Fibroblast of skin of scalp (primary cell): Measurements from ENCODE around the gene PPIA.
A peak's percentile ranks its signal among the peaks of the same experiment; 100 is the strongest.
"Not testable (repeated sequence)": the region's sequence is repeated elsewhere in the genome, so short reads cannot be mapped to it uniquely, and the experiment has no call there.

Source experiments
- DNase-seq: peaks from one replicate; pipeline ENCODE4 v3.0.0-alpha.2; 2013

The PPIA gene

GRCh38 chr7:44838751-44839150 is 42.3 kb downstream of the PPIA start:
- DNase-seq = no peak

DNA sequence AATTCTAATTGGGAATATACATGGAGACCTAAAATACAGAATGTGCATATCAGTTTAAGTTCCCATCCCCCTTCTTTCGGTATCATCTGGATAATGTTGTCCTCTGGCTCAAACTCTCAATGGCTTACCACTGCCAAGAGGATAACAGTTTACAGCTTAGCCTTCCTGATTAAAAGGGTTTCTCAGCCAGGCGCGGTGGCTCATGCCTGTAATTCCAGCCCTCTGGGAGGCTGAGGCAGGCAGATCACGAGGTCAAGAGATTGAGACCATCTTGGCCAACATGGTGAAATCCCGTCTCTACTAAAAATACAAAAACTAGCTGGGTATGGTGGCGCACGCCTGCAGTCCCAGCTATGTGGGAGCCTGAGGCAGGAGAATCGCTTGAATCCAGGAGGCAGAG is 46.2 kb downstream of the PPIA start:
- DNase-seq = not testable (repeated sequence)

GRCh38 chr7:44843440-44843839 is 47.0 kb downstream of the PPIA start:
- DNase-seq = not testable (repeated sequence)

GRCh38 chr7:44845451-44845850 is 49.0 kb downstream of the PPIA start:
- DNase-seq = no peak

DNA sequence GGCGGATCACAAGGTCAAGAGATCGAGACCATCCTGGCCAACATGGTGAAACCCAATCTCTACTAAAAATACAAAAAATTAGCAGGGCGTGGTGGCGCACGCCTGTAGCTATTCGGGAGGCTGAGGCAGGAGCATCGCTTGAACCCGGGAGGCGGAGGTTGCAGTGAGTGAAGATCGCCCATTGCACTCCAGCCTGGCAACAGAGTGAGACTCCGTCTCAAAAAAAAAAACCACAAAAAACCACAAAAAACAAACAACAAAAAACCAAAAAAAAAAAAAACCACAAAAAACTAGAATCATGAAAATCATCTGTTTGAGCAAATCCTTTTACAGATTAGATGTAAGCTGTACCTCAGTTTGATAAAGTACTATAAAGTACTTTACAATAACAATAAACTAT is 49.9 kb downstream of the PPIA start:
- DNase-seq = not testable (repeated sequence)

GRCh38 chr7:44846816-44847508 is 50.5 kb downstream of the PPIA start:
- DNase-seq = no peak

DNA sequence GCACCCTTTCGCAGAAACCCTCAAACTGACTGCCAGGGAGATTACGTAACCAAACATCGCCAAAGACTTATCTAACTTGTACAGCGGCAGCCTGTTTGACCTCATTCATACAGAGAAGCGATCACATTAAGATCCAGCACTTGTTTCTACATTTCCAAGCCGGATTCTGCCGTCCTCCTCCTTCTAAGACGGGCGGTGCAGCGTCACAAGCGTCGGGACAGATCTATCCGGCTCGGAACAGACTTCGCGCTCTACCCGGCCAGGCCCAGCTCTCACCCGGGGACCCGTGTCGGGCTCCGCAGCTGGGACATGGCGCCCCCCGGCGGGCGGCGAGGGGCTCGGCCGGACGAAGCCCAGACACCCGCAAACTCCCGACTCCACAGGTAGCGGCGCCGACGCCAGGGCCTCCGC is 51.0 kb downstream of the PPIA start:
- DNase-seq = peak; percentile 86

DNA sequence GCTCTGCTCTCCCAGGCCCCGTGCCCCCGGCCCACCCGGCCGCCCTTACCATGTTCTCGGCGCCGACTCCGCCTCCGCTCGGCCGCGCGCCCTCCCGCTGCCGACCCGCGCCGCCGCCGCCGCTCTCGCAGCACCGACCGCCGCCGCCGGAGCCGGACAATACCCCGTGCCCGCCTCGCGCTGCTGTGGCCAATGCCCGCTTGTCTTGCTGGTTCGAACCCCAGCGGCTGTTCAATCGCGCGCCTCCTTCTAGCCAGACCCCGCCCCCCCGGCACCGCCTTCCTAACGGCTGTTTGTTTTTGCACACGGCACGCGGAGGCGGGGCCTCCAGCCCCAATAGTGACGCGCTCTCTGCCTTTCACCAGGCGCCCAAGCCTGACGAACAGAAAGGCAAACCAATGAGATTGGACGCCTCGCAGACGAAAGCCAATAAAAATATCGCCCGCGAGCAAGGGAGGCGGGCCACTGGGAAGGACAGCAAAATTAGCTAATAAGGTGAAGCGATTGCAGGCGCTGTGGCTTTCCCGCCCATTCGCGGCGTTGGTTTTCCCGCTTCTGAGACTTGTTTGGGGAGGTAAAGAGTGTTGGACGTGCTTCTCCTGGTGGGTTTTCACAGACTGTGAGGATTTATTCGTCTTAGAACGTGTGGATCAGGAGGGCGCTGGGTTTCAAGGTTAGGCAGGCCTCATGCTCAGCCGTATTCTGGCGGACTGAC is 51.6 kb downstream of the PPIA start, which contains the start of gene H2AZ2:
Gene H2AZ2, minus strand, starts transcription at position 168 of the 715 bp plus-strand sequence. Its CDS starts 116 bp downstream, at position 52.
- peak; percentile 100 for DNase-seq

DNA sequence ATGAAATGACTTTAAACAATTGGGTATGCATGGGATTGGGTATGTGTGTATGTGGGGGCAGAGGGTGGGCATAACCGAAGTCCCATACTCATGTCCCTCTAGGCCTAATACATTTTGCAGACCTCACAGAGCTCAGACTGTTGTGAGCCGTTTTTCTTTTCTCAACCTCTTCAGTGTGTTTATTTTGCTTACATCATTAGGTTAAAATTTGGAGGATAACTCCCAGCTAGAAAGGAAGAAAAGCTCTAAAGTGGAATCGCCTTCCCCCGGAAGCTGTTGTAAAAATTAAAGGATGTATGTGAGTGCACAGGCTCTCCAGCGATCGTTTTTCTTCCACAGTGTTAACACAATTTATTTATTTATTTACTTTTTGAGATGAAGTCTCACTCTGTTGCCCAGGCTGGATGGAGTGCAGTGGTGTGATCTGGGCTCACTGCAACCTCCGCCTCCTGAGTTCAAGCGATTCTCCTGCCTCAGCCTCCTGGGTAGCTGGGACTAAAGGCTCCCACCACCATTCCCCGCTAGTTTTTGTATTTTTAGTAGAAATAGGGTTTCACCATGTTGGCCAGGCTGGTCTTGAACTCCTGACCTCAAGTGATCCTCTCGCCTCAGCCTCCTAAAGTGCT is 52.9 kb downstream of the PPIA start:
- DNase-seq = peak; percentile 28

GRCh38 chr7:44849885-44850544 is 53.5 kb downstream of the PPIA start:
- no peak for DNase-seq

GRCh38 chr7:44852590-44852989 is 56.1 kb downstream of the PPIA start:
- DNase-seq = no peak
